Hepatocyte (in vitro differentiated cells): ENCODE measurements around the gene ME3. TPM values are rescaled to one million over a fixed set of nuclear protein-coding genes. Genes with fewer than 3 reads are reported as not detected.

Experiments
- DNase-seq: peaks from one replicate; pipeline ENCODE4 v3.0.0-alpha.2; 2016; ENCODE audit warnings: low spot score
- H2AFZ ChIP-seq: fragments of 200-600 bp; sonication (generic); 2 replicates; pipeline ENCODE4 v1.6.0; 2016; ENCODE audit warnings: antibody characterized with exemption, mild to moderate bottlenecking
- H3K27ac ChIP-seq: fragments of 200-600 bp; sonication (generic); 2 replicates; pipeline ENCODE4 v1.5.1; 2016; ENCODE audit warnings: mild to moderate bottlenecking
- H3K27me3 ChIP-seq: fragments of 200-600 bp; sonication (generic); 2 replicates; pipeline ENCODE4 v1.6.1; 2016
- H3K36me3 ChIP-seq: fragments of 200-600 bp; sonication (generic); replicated peaks from 2 replicates; pipeline ENCODE4 v1.5.1; 2016; ENCODE audit warnings: low read depth; ENCODE audit not compliant: insufficient read depth
- H3K4me1 ChIP-seq: fragments of 200-600 bp; sonication (generic); 2 replicates; pipeline ENCODE4 v1.5.1; 2016; ENCODE audit warnings: mild to moderate bottlenecking, moderate library complexity; ENCODE audit not compliant: insufficient read depth
- H3K4me2 ChIP-seq: fragments of 200-600 bp; sonication (generic); 2 replicates; pipeline ENCODE4 v1.6.0; 2016
- H3K4me3 ChIP-seq: fragments of 200-600 bp; sonication (generic); 2 replicates; pipeline ENCODE4 v1.5.1; 2016; ENCODE audit warnings: mild to moderate bottlenecking
- H3K79me2 ChIP-seq: fragments of 200-600 bp; sonication (generic); 2 replicates; pipeline ENCODE4 v1.6.0; 2017; ENCODE audit warnings: mild to moderate bottlenecking
- H3K9me2 ChIP-seq: fragments of 200-600 bp; sonication (generic); replicated peaks from 2 replicates; pipeline ENCODE4 v1.6.0; 2017; ENCODE audit warnings: mild to moderate bottlenecking; ENCODE audit not compliant: insufficient read depth
- H3K9me3 ChIP-seq: fragments of 200-600 bp; sonication (generic); 2 replicates; pipeline ENCODE4 v1.5.1; 2016; ENCODE audit warnings: low read depth, mild to moderate bottlenecking
- H4K20me1 ChIP-seq: fragments of 200-600 bp; sonication (generic); 2 replicates; pipeline ENCODE4 v1.6.0; 2016; ENCODE audit warnings: mild to moderate bottlenecking; ENCODE audit not compliant: insufficient read depth, poor library complexity, severe bottlenecking
- EZH2 ChIP-seq: fragments of 200-600 bp; sonication (generic); IDR thresholded peaks from 2 replicates; pipeline ENCODE4 v1.6.1; 2016; ENCODE audit warnings: antibody characterized with exemption, mild to moderate bottlenecking, borderline replicate concordance
- EZH2phosphoT487 ChIP-seq: fragments of 200-600 bp; sonication (generic); IDR thresholded peaks from one replicate; pipeline ENCODE4 v1.6.1; 2018; ENCODE audit warnings: antibody characterized with exemption, mild to moderate bottlenecking, low read depth, moderate library complexity; ENCODE audit not compliant: unreplicated experiment, severe bottlenecking
- WGBS: methylation state at CpG from one replicate; pipeline ENCODE4 v1.1.6; 2016; ENCODE audit warnings: low lambda C conversion rate; ENCODE audit errors: missing lambda C conversion rate; 5-methylcytosine and 5-hydroxymethylcytosine counted together
- polyA plus RNA-seq: library from polyadenylated mRNA; unstranded; fragments of >200 nt; fragmentation: Nextera tagmentation; extraction: Ambion mirVana; gene quantifications from 2 replicates; pipeline ENCODE4 v1.2.1, GENCODE V29; 2016
- total RNA-seq: library from RNA; depleted of rRNA; stranded (reverse); fragments of >200 nt; gene quantifications from 2 replicates; pipeline ENCODE4 v1.2.3, GENCODE V29; 2014
- TF ChIP-seq, protein P1 (sequence below): fragments of 200-600 bp; sonication (generic); IDR thresholded peaks from 2 replicates; pipeline ENCODE4 v1.5.1; 2016; ENCODE audit warnings: antibody characterized with exemption, mild to moderate bottlenecking; ENCODE audit not compliant: poor library complexity

ME3 gene
- total and polyA plus RNA-seq, 2 experiments from 2014 or later = 10.3 to 16.1 TPM

DNA sequence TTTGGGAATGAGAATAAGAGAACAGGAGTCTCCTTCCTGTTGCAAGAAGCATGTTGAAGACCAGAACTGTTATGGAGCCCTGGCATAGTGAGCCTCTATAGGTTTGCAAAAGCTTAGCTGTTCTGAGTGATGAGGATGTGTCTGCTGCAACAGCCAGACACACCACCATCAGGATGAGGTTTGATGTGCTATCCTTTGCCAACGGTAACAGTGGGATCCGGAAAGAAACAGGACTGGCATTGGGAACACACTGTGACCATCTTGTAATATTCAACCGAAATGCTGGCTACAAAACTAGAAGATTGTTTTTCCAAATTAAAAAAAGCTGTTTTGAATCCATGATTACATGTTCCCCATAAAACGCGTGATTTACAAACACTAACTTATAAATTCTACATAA, 117.0 kb downstream of the ME3 start:
- Histone ChIP-seq H2AFZ (no peak overlapping the region), H3K4me3 (no peak overlapping the region), H3K4me2 (no peak overlapping the region), H3K9me2 (no peaks in the 10 kb centered on the region), H3K9me3 (no peaks in the 10 kb centered on the region), H3K27ac (no peak overlapping the region), H3K36me3 (no peaks in the 10 kb centered on the region), H3K79me2 (no peaks in the 10 kb centered on the region), H4K20me1 (no peaks in the 10 kb centered on the region), H3K27me3 (no peaks in the 10 kb centered on the region), H3K4me1 (peaks cover 36% of the 10 kb centered on the region)
- no peak for DNase-seq
- TF ChIP-seq EZH2phosphoT487 (no peak), EZH2 (no peak)
- TF ChIP-seq, protein P1, sequence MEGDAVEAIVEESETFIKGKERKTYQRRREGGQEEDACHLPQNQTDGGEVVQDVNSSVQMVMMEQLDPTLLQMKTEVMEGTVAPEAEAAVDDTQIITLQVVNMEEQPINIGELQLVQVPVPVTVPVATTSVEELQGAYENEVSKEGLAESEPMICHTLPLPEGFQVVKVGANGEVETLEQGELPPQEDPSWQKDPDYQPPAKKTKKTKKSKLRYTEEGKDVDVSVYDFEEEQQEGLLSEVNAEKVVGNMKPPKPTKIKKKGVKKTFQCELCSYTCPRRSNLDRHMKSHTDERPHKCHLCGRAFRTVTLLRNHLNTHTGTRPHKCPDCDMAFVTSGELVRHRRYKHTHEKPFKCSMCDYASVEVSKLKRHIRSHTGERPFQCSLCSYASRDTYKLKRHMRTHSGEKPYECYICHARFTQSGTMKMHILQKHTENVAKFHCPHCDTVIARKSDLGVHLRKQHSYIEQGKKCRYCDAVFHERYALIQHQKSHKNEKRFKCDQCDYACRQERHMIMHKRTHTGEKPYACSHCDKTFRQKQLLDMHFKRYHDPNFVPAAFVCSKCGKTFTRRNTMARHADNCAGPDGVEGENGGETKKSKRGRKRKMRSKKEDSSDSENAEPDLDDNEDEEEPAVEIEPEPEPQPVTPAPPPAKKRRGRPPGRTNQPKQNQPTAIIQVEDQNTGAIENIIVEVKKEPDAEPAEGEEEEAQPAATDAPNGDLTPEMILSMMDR = no peak
- 95% methylated on average over 5 of the region's 5 CpGs for WGBS

DNA sequence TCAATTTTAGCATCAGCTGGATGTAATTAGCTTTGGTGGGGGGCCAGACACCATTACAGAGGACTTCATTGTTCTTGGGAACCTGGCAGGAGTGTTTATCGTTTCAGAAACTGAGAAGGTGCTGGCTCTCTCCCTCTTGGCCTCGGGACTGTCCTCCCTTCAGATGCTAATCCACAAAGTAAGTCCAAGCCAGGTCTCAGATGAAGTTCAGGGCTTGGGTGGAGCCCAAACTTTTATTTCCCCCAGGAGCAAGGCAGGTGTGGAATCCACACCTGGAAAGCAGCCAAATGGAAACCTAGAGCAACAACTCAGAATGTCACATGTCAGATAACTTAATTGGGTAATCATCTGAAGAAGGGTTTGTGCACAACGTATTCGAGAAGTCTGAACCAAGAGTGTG, 119.2 kb downstream of the ME3 start:
- H2AFZ ChIP-seq = no peak overlapping the region
- no peak overlapping the region for H3K4me3 ChIP-seq
- no peak for TF ChIP-seq EZH2phosphoT487
- TF ChIP-seq, protein P1 = no peak
- no peak for TF ChIP-seq EZH2
- H3K9me2 ChIP-seq = no peaks in the 10 kb centered on the region
- H3K36me3 ChIP-seq = no peaks in the 10 kb centered on the region
- H3K27me3 ChIP-seq = no peaks in the 10 kb centered on the region
- no peaks in the 10 kb centered on the region for H3K79me2 ChIP-seq
- 81% methylated on average over 4 of the region's 4 CpGs for WGBS
- H4K20me1 ChIP-seq = no peaks in the 10 kb centered on the region
- H3K9me3 ChIP-seq = no peaks in the 10 kb centered on the region
- peaks cover 18% of the 10 kb centered on the region for H3K4me1 ChIP-seq
- H3K4me2 ChIP-seq = no peak overlapping the region
- no peak for DNase-seq
- H3K27ac ChIP-seq = no peak overlapping the region

DNA sequence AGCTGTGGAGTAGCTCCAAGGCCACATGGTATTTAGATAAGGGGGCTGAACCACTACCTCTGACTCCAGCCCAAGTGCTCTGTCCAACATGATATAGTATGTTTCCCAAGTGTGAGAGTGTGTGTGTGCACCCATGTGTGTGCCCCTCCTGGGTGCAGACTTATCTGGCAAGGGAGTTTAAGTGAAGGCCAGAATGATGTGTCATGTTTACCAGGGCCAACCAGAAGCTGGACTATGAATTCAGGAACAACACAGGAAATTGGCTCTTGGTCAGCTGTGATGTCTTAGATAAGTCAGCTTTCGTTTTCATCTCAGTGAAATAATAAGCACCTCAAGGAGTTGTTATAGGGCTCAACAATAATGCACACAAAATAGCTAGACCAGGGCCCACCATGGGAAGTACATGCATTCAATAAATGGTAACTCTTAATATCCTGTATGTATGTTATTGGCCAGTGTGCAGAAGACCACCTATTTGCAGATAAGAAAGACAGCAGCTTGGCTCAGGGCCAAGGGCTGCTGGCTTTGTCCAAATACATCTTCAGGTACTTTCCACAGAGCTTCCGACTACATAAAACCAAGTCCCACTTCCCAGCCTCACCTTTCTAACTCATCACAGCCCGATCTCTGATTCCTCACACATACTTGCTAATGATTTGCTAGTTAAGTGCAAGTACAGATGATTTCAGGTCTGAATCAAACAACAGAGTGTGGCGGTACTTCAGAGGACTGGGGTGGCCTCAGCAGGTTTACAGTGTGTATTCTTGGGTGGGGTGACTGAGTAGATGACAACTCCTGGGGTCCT, 120.9 kb downstream of the ME3 start:
- no peaks in the 10 kb centered on the region for H3K9me2 ChIP-seq
- H3K79me2 ChIP-seq = no peaks in the 10 kb centered on the region
- DNase-seq = peak; percentile 52
- WGBS = 65% methylated on average over 4 of the region's 4 CpGs
- H2AFZ ChIP-seq = no peak overlapping the region
- no peak for TF ChIP-seq EZH2
- TF ChIP-seq EZH2phosphoT487 = no peak
- TF ChIP-seq, protein P1 = no peak
- no peaks in the 10 kb centered on the region for H3K9me3 ChIP-seq
- H3K27ac ChIP-seq = peak overlapping the region; percentile 62
- peaks cover 26% of the 10 kb centered on the region for H3K4me1 ChIP-seq
- H3K4me2 ChIP-seq = peak overlapping the region; percentile 39
- no peaks in the 10 kb centered on the region for H3K36me3 ChIP-seq
- no peaks in the 10 kb centered on the region for H3K27me3 ChIP-seq
- no peaks in the 10 kb centered on the region for H4K20me1 ChIP-seq
- H3K4me3 ChIP-seq = no peak overlapping the region
